ENCODE results near the gene CCIN. TPM values are rescaled to one million over a fixed set of nuclear protein-coding genes. Genes with fewer than 3 reads are reported as not detected.
A peak's percentile ranks its signal among the peaks of the same experiment; 100 is the strongest.
"Not testable (repeated sequence)": the region's sequence is repeated elsewhere in the genome, so short reads cannot be mapped to it uniquely, and the experiment has no call there.

Gene CCIN
- total RNA-seq, 2 donors from 2014 or later, result not detected

- ATAC-seq; DNase-seq; intact Hi-C loops (cut with DNase I): not testable (repeated sequence)
These were observed 6.0 kb downstream of the CCIN start for GRCh38 chr9:36175209-36175608.

DNA sequence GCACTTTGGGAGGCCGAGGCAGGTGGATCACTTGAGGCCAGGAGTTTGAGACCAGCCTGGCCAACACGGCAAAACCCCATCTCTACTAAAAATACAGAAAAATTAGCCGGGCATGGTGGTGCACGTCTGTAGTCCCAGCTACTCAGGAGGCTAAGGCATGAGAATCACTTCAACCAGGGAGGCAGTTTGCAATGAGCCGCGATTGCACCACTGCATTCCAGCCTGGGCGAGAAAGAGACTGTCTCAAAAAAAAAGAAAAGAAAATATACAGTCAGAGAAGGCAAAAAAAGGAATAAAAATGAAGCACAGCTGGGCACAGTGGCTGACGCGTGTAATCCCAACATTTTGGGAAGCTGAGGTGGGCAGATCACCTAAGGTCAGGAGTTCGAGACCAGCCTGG is 7.3 kb downstream of the CCIN start:
- ATAC-seq; DNase-seq; intact Hi-C loops (cut with DNase I): not testable (repeated sequence)

- intact Hi-C loops (cut with DNase I), result no loop called here
- DNase-seq (no peak), ATAC-seq (no peak)
These were observed 8.4 kb downstream of the CCIN start for GRCh38 chr9:36177571-36177970.

DNA sequence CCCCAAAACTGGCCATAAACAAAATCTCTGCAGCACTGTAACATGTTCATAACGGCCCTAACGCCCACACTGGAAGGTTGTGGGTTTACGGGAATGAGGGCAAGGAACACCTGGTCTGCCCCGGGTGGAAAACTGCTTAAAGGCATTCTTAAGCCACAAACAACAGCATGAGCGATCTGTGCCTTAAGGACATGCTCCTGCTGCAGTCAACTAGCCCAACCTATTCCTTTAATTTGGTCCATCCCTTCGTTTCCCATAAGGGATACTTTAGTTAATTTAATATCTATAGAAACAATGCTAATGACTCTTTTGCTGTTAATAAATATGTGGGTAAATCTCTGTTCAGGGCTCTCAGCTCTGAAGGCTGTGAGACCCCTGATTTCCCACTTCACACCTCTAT is 11.1 kb downstream of the CCIN start:
- intact Hi-C loops (cut with DNase I); ATAC-seq; DNase-seq: not testable (repeated sequence)

GRCh38 chr9:36187414-36187813 is 18.2 kb downstream of the CCIN start:
- no peak for ATAC-seq
- intact Hi-C loops (cut with DNase I), result no loop called here
- DNase-seq, result no peak

DNA sequence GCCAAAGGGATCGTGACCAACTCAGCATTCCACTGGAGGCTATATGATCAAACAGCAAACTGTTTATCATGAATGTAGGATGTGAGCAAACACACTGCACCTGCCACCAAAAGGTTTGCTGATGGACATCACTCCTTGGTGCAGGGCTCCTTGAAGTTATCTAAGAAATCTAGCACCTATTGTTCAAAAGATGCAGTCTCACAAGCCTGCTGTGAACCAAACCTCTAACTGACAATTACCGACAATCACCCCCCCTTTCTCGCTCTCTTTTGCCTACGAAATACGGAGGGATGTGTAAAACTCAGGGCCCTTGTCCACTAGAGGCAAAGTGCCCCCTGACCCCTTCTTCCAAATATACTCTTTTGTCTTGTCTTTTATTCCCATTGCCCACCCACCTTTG is 19.0 kb downstream of the CCIN start:
- intact Hi-C loops (cut with DNase I), result no loop called here
- no peak for DNase-seq
- no peak for ATAC-seq

DNA sequence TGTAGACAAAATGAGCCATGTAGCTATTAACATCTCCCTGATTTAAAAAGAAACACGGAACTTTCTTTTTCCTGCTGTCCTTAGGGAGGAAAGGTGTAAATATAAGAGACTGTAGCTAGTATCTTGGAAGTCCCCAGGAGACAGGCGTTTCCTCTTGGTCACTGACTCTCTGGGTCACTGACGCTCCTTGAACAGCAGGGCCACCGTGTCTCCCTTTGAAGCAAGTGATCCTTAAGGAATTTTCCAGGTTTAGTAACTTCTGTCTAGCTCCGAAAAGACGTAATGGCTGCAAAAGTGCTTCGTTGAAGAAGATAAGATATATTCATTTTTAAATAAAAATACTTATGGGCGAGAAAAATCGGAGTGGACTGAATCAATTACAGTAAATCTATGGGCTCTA is 20.8 kb downstream of the CCIN start:
- ATAC-seq, result no peak

GRCh38 chr9:36190388-36191289 is 21.5 kb downstream of the CCIN start, which contains the start of gene CLTA:
Gene CLTA, plus strand, starts transcription at chr9:36190921. Its CDS starts 136 bp downstream, at chr9:36191057.
- ATAC-seq (peak; percentile 99 to 100), DNase-seq (peak; percentile 97)
- intact Hi-C loops (cut with DNase I), result loop anchor here in 1 of 2 donors (10.0 kb wide), 1 partner anchor 134 kb away; no protein-coding TSS in a partner anchor

More for the DNA sequence above, 20.8 kb downstream of the CCIN start:
- DNase-seq, result no peak
- intact Hi-C loops (cut with DNase I), result loop anchor here in 1 of 2 donors (10.0 kb wide), 1 partner anchor 135 kb away; no protein-coding TSS in a partner anchor

- DNase-seq, result peak; percentile 36
- intact Hi-C loops (cut with DNase I), result loop anchor here in 1 of 2 donors (10.0 kb wide), 1 partner anchor 134 kb away; no protein-coding TSS in a partner anchor
- peak; percentile 12 to 44 for ATAC-seq
These were observed 22.1 kb downstream of the CCIN start for GRCh38 chr9:36191290-36191645.

DNA sequence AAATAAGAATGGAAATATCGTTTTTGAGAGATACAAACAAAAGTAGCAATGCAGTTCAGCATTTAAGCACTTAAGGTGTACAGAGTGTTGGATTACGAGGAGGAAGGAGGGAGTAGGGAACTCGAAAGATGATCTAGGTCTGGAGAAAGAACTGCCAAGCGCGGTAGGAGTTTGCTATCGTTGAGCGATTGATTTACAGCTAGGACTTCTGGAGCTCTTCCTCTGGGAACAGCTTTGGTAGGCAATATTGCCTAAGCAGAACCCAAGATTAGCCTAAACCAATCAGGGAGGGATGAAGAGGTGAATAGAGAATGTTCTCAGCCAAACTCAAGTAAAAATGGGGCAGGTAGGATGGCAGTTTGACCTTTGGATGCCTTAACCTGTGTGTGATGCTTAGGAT is 22.5 kb downstream of the CCIN start:
- DNase-seq (no peak), ATAC-seq (no peak)
- intact Hi-C loops (cut with DNase I), result loop anchor here in 1 of 2 donors (10.0 kb wide), 1 partner anchor 133 kb away; no protein-coding TSS in a partner anchor

GRCh38 chr9:36192196-36192595 is 23.0 kb downstream of the CCIN start:
- intact Hi-C loops (cut with DNase I), result loop anchor here in 1 of 2 donors (10.0 kb wide), 1 partner anchor 133 kb away; no protein-coding TSS in a partner anchor
- DNase-seq, result no peak

GRCh38 chr9:36193023-36193422 is 23.8 kb downstream of the CCIN start:
- intact Hi-C loops (cut with DNase I), result loop anchor here in 1 of 2 donors (10.0 kb wide), 1 partner anchor 132 kb away; no protein-coding TSS in a partner anchor
- no peak for ATAC-seq
- no peak for DNase-seq

More at GRCh38 chr9:36192196-36192595, 23.0 kb downstream of the CCIN start:
- no peak for ATAC-seq

DNA sequence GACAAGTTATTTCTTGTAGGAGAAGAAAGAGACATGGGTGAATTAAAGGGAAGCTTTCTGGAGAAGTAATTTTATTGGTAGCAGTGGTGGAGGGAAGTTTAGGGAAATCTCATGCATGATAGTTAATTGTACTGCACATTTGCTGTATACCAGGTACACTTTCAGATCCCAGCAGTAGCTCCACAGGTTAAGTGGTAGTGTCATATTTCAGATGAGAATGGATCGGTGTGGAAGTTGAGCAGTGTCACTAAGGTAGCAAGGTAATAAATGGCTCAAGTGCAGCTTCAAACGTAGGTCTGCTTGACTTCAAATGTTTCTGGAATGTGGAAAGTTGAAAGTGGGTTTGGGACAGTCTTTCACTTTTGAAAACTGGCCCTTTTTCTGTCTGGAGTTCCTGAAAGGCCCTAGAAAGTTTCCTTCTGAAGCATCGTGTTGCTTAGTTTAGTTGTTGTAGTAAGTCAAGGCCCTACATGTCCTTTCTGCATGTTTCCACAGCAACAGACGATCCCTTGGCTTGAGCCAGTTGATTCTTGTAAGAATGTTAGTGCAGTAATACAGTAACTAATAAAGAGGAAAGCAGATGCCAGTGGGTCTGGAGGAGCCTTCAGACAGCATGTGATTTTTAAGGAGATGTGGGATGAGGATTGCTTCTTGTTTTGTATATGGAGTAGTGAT is 25.3 kb downstream of the CCIN start:
- ATAC-seq (no peak), DNase-seq (no peak)
- intact Hi-C loops (cut with DNase I), result loop anchor here in 1 of 2 donors (10.0 kb wide), 1 partner anchor 130 kb away; no protein-coding TSS in a partner anchor

GRCh38 chr9:36204906-36205547 is 35.8 kb downstream of the CCIN start:
- intact Hi-C loops (cut with DNase I), result loop anchor here in 1 of 2 donors (10.0 kb wide), 1 partner anchor 130 kb away; no protein-coding TSS in a partner anchor
- DNase-seq (no peak), ATAC-seq (peak in 1 of 2 donors; percentile 45)

- ATAC-seq, result peak; percentile 53 to 81
- no peak for DNase-seq
- intact Hi-C loops (cut with DNase I), result loop anchor here in 1 of 2 donors (10.0 kb wide), 1 partner anchor 128 kb away; no protein-coding TSS in a partner anchor
These were observed 37.8 kb downstream of the CCIN start for GRCh38 chr9:36207016-36207415.

GRCh38 chr9:36207546-36208012 is 38.4 kb downstream of the CCIN start:
- intact Hi-C loops (cut with DNase I), result loop anchor here in 1 of 2 donors (10.0 kb wide), 1 partner anchor 127 kb away; no protein-coding TSS in a partner anchor
- ATAC-seq, result peak in 1 of 2 donors; percentile 7
- DNase-seq, result no peak

GRCh38 chr9:36208521-36209253 is 39.5 kb downstream of the CCIN start:
- ATAC-seq (peak in 1 of 2 donors; percentile 4), DNase-seq (no peak)
- intact Hi-C loops (cut with DNase I), result loop anchor here in 1 of 2 donors (10.0 kb wide), 1 partner anchor 126 kb away; no protein-coding TSS in a partner anchor

GRCh38 chr9:36210722-36211121 is 41.5 kb downstream of the CCIN start:
- DNase-seq, result no peak
- ATAC-seq, result no peak
- intact Hi-C loops (cut with DNase I), result no loop called here
